ENCODE measurements around the gene TCF21. TPM values are rescaled to one million over a fixed set of nuclear protein-coding genes. Genes with fewer than 3 reads are reported as not detected.

The TCF21 gene
- total and polyA plus RNA-seq, 2 of the 13 experiments (the other 11 are each of a cell fraction or from before 2014, with no cell fraction given), result not detected

DNA sequence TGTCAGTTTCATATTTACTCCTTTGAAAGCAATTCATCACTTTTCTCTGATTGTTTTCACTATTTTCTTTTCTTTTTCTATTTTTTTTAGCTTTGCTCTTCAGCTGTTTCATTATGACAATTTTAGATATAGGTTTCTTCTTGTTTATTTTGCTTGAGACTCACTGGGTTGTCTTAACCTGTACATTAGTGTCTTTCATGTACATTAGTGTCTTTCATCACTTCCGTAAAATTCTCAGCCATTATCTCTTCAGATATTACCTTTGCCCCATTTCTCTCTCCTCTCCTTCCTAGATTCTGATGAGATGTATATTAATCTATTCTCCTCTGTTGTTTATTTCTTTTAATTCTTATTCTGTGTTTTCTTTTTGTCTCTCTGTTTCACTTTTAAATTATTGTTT is 49.6 kb downstream of the TCF21 start:
- Histone ChIP-seq H3K4me3 (replicated peaks in 1 of 3; ENCODE audit: insufficient read depth in 1 of 3, low read depth in 2 of 3, low read length in 3 of 3) (no peak overlapping the region), H3K9me3 (ENCODE audit: low read length) (peaks cover 6% of the 10 kb centered on the region), H3K27ac (ENCODE audit: extremely low read length, insufficient read depth, low read length) (no peak overlapping the region), H3K79me2 (ENCODE audit: insufficient read depth, low read length) (no peaks in the 10 kb centered on the region), H3K4me2 (ENCODE audit: low read depth, low read length) (no peak overlapping the region), H2AFZ (ENCODE audit: low read length) (no peak overlapping the region), H3K4me1 (ENCODE audit: insufficient read depth, low read length) (no peaks in the 10 kb centered on the region), H3K27me3 (ENCODE audit: control insufficient read depth in 1 of 2, insufficient read depth in 2 of 2, low read length in 2 of 2) (no peaks in the 10 kb centered on the region), H4K20me1 (ENCODE audit: insufficient read depth, low read length) (no peaks in the 10 kb centered on the region), H3K36me3 (replicated peaks in 1 of 2; ENCODE audit: control insufficient read depth in 1 of 2, insufficient read depth in 2 of 2, low read length in 2 of 2) (no peaks in the 10 kb centered on the region), H3K9ac (ENCODE audit: insufficient read depth, low read depth, low read length) (no peak overlapping the region)
- in situ Hi-C loops (cut with HindIII; ENCODE audit: extremely low pct_ligation_motif_present, low pct_unique_long_range_greater_than_20kb) (no loop called here), intact Hi-C loops (cut with micrococcal nuclease; ENCODE audit: unreplicated experiment) (no loop called here)
- POLR2A ChIA-PET, result no interaction called here
- TF ChIP-seq TRIM24 (CRISPR knock-in tag; IDR thresholded peaks at IDR 0.05), result no peak
- no peak for TF ChIP-seq HNF4A (CRISPR knock-in tag; IDR thresholded peaks at IDR 0.05)
- no peak for TF ChIP-seq CREB1 (IDR thresholded peaks at IDR 0.05)
- TF ChIP-seq CREB1 (CRISPR knock-in tag; IDR thresholded peaks at IDR 0.05), result no peak
- TF ChIP-seq, protein P1, sequence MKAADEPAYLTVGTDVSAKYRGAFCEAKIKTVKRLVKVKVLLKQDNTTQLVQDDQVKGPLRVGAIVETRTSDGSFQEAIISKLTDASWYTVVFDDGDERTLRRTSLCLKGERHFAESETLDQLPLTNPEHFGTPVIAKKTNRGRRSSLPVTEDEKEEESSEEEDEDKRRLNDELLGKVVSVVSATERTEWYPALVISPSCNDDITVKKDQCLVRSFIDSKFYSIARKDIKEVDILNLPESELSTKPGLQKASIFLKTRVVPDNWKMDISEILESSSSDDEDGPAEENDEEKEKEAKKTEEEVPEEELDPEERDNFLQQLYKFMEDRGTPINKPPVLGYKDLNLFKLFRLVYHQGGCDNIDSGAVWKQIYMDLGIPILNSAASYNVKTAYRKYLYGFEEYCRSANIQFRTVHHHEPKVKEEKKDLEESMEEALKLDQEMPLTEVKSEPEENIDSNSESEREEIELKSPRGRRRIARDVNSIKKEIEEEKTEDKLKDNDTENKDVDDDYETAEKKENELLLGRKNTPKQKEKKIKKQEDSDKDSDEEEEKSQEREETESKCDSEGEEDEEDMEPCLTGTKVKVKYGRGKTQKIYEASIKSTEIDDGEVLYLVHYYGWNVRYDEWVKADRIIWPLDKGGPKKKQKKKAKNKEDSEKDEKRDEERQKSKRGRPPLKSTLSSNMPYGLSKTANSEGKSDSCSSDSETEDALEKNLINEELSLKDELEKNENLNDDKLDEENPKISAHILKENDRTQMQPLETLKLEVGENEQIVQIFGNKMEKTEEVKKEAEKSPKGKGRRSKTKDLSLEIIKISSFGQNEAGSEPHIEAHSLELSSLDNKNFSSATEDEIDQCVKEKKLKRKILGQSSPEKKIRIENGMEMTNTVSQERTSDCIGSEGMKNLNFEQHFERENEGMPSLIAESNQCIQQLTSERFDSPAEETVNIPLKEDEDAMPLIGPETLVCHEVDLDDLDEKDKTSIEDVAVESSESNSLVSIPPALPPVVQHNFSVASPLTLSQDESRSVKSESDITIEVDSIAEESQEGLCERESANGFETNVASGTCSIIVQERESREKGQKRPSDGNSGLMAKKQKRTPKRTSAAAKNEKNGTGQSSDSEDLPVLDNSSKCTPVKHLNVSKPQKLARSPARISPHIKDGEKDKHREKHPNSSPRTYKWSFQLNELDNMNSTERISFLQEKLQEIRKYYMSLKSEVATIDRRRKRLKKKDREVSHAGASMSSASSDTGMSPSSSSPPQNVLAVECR (CRISPR knock-in tag; IDR thresholded peaks at IDR 0.05; ENCODE audit: borderline replicate concordance), result no peak
- no peak for TF ChIP-seq MLLT10 (CRISPR knock-in tag; IDR thresholded peaks at IDR 0.05)
- TF ChIP-seq MXI1 (IDR thresholded peaks at IDR 0.05; ENCODE audit: borderline replicate concordance, low read depth, low read length), result no peak
- no peak for TF ChIP-seq XBP1 (CRISPR knock-in tag; IDR thresholded peaks at IDR 0.05)
- TF ChIP-seq KLF15 (CRISPR knock-in tag; IDR thresholded peaks at IDR 0.05; ENCODE audit: borderline replicate concordance), result no peak
- no peak for TF ChIP-seq ZNF570 (CRISPR knock-in tag; IDR thresholded peaks at IDR 0.05; ENCODE audit: borderline replicate concordance)
- TF ChIP-seq, protein P2, sequence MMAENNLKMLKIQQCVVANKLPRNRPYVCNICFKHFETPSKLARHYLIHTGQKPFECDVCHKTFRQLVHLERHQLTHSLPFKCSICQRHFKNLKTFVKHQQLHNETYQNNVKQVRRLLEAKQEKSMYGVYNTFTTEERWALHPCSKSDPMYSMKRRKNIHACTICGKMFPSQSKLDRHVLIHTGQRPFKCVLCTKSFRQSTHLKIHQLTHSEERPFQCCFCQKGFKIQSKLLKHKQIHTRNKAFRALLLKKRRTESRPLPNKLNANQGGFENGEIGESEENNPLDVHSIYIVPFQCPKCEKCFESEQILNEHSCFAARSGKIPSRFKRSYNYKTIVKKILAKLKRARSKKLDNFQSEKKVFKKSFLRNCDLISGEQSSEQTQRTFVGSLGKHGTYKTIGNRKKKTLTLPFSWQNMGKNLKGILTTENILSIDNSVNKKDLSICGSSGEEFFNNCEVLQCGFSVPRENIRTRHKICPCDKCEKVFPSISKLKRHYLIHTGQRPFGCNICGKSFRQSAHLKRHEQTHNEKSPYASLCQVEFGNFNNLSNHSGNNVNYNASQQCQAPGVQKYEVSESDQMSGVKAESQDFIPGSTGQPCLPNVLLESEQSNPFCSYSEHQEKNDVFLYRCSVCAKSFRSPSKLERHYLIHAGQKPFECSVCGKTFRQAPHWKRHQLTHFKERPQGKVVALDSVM (CRISPR knock-in tag; IDR thresholded peaks at IDR 0.05), result no peak
- 26% methylated on average over 1 of the region's 1 CpG for WGBS (ENCODE audit: low lambda C conversion rate)
- CTCF ChIA-PET (ENCODE audit: low intra/inter-chr PET ratio, low total read pairs), result no interaction called here
- BruUV-seq (replicated peaks), result no TSS peak
- ATAC-seq, result no peak
- FAIRE-seq, result no peak
- DNase-seq (ENCODE audit: low spot score), result no peak
